HCT116 (cell line): Measurements from ENCODE around the gene TAF5. TPM values are rescaled to one million over a fixed set of nuclear protein-coding genes. Genes with fewer than 3 reads are reported as not detected.
"Not testable (repeated sequence)": the region's sequence is repeated elsewhere in the genome, so short reads cannot be mapped to it uniquely, and the experiment has no call there.

Experiments
- ATAC-seq: fragments of 200-7000 bp; cut with Tn5 transposase; 2 replicates; pipeline ENCODE4 v1.9.1; 2020; ENCODE audit warnings: mild to moderate bottlenecking, moderate library complexity
- BruUV-seq: library from RNA; stranded (reverse); fragments of 400-500 nt; replicated peaks from 2 replicates; lab custom pipeline; 2021; lab: Mats Ljungman, UMichigan
- CTCF ChIA-PET: fragments of 300-600 bp; sonication (Branson Sonifier 250); formaldehyde crosslinking; loops from one replicate; lab custom pipeline; 2021; ENCODE audit warnings: antibody characterized with exemption; lab: Charles Lee
- POLR2A ChIA-PET: fragments of 300-600, 350-600 bp; sonication (Branson Sonifier 250); formaldehyde crosslinking; loops from one replicate; lab custom pipeline; 2021; ENCODE audit warnings: antibody characterized with exemption; lab: Charles Lee
- RAD21 ChIA-PET, 2 experiments: fragments of 300-600 bp; sonication (Branson Sonifier 250); formaldehyde crosslinking; loops; one replicate each; lab custom pipeline; 2023; ENCODE audit warnings: low total read pairs in 2 of 2; ENCODE audit not compliant: uncharacterized antibody in 2 of 2, unreplicated experiment in 2 of 2, low non-redundant PET in 1 of 2; lab: Charles Lee
- DNase-seq: peaks from one replicate; pipeline ENCODE4 v3.0.0-alpha.2; 2010; ENCODE audit warnings: low read depth, low spot score
- H2AFZ ChIP-seq: fragments of 200-600 bp; shearing (Covaris generic), sonication (generic); 2 replicates; pipeline ENCODE4 v1.6.1; 2017; ENCODE audit warnings: low read depth, mixed run types, mixed read lengths, antibody characterized with exemption, low read length; ENCODE audit not compliant: poor library complexity, severe bottlenecking
- H3K27ac ChIP-seq: 2 replicates; pipeline ENCODE4 v1.5.1; 2012; ENCODE audit warnings: low read depth, low read length
- H3K27me3 ChIP-seq: fragments of 200-600 bp; sonication (generic); 2 replicates; pipeline ENCODE4 v1.6.1; 2016; ENCODE audit warnings: mixed run types, low read length, mixed read lengths; ENCODE audit not compliant: insufficient read depth
- H3K36me3 ChIP-seq, 2 experiments: fragments of 200-500 bp in 1 of 2; fragments of 200-600 bp in 1 of 2; sonication (Bioruptor generic) in 1 of 2; sonication (generic) in 1 of 2; 2 replicates each; pipeline versions ENCODE4 v1.5.1 to v1.6.1; 2014 to 2016; ENCODE audit warnings: low read length in 2 of 2, inconsistent platforms in 1 of 2, mixed read lengths in 1 of 2, mixed run types in 1 of 2; ENCODE audit not compliant: insufficient read depth in 2 of 2, control insufficient read depth in 1 of 2
- H3K4me1 ChIP-seq, 2 experiments: fragments of 200-600 bp in 1 of 2; sonication (generic) in 1 of 2; 2 replicates each; pipeline versions ENCODE4 v1.5.1 to v1.6.1; 2012 to 2017; ENCODE audit warnings: low read length in 2 of 2, inconsistent platforms in 1 of 2, mild to moderate bottlenecking in 1 of 2, mixed read lengths in 1 of 2, mixed run types in 1 of 2, moderate library complexity in 1 of 2; ENCODE audit not compliant: insufficient read depth in 2 of 2, control insufficient read depth in 1 of 2
- H3K4me2 ChIP-seq: fragments of 200-600 bp; sonication (generic); 2 replicates; pipeline ENCODE4 v1.6.1; 2017; ENCODE audit warnings: mixed run types, low read length, mixed read lengths
- H3K4me3 ChIP-seq, 2 experiments: fragments of 200-600 bp in 1 of 2; sonication (generic) in 1 of 2; replicated peaks in 1 of 2; 2 replicates each; pipeline ENCODE4 v1.5.1; 2011 to 2016; ENCODE audit warnings: low read length in 2 of 2, control low read depth in 1 of 2, low read depth in 1 of 2, mild to moderate bottlenecking in 1 of 2, mixed read lengths in 1 of 2, mixed run types in 1 of 2
- H3K79me2 ChIP-seq: fragments of 200-600 bp; sonication (generic); 2 replicates; pipeline ENCODE4 v1.6.1; 2017; ENCODE audit warnings: mild to moderate bottlenecking, mixed run types, low read length, moderate library complexity, mixed read lengths; ENCODE audit not compliant: insufficient read depth
- H3K9ac ChIP-seq: fragments of 200-600 bp; sonication (generic); 2 replicates; pipeline ENCODE4 v1.6.1; 2016; ENCODE audit warnings: low read length, mixed read lengths
- H3K9me2 ChIP-seq: fragments of 200-600 bp; sonication (generic), shearing (Covaris generic); 2 replicates; pipeline ENCODE4 v1.6.1; 2017; ENCODE audit warnings: mixed run types, mild to moderate bottlenecking, moderate library complexity; ENCODE audit not compliant: insufficient read depth
- H3K9me3 ChIP-seq, 2 experiments: fragments of 200-500 bp in 1 of 2; fragments of 200-600 bp in 1 of 2; sonication (Bioruptor generic) in 1 of 2; sonication (generic) in 1 of 2; 2 replicates each; pipeline ENCODE4 v1.6.1; 2014 to 2017; ENCODE audit warnings: low read length in 2 of 2, mixed read lengths in 2 of 2, inconsistent platforms in 1 of 2, low read depth in 1 of 2, mild to moderate bottlenecking in 1 of 2, mixed run types in 1 of 2, moderate library complexity in 1 of 2; ENCODE audit not compliant: control insufficient read depth in 1 of 2, insufficient read depth in 1 of 2
- H4K20me1 ChIP-seq: fragments of 200-600 bp; sonication (generic), shearing (Covaris generic); 2 replicates; pipeline ENCODE4 v1.6.1; 2017; ENCODE audit warnings: mixed run types, mild to moderate bottlenecking, moderate library complexity; ENCODE audit not compliant: insufficient read depth
- FOSL1 ChIP-seq: IDR thresholded peaks from 2 replicates; pipeline ENCODE4 v1.6.1; 2012; ENCODE audit warnings: low read depth
- RAD21 ChIP-seq: IDR thresholded peaks from 2 replicates; pipeline ENCODE4 v1.6.1; 2012; ENCODE audit warnings: low read depth, mild to moderate bottlenecking
- intact Hi-C: fragments of 100-400 bp; cut with micrococcal nuclease; formaldehyde crosslinking; loops from 2 replicates; pipeline ENCODE4 v1.10.0; 2022
- total RNA-seq: library from RNA; stranded (reverse); gene quantifications from one replicate; pipeline ENCODE4 v1.2.1, GENCODE V29; 2021; ENCODE audit not compliant: unreplicated experiment
- TF ChIP-seq, protein P1 (sequence below), 3 experiments: fragments of 200-600 bp in 1 of 3; sonication (generic) in 1 of 3; IDR thresholded peaks in 2 of 3; conservative IDR thresholded peaks in 1 of 3; 2 replicates each; pipeline ENCODE4 v1.5.1; 2012 to 2017; ENCODE audit warnings: low read depth in 2 of 3, low read length in 2 of 3, antibody characterized with exemption in 1 of 3, borderline replicate concordance in 1 of 3, control low read depth in 1 of 3, mild to moderate bottlenecking in 1 of 3, mixed read lengths in 1 of 3, mixed run types in 1 of 3, moderate library complexity in 1 of 3; ENCODE audit not compliant: insufficient read depth in 1 of 3

Gene TAF5
- total RNA-seq, 1 experiment from 2014 or later, result 9.2 TPM

GRCh38 chr10:103416436-103417147 is 48.8 kb downstream of the TAF5 start:
- Histone ChIP-seq H3K4me2 (no peak overlapping the region), H2AFZ (no peak overlapping the region), H3K27ac (no peak overlapping the region), H4K20me1 (peaks cover 9% of the 10 kb centered on the region; the same call in 1 of the 2 replicates), H3K79me2 (peaks cover 58% of the 10 kb centered on the region; the same call in 1 of the 2 replicates), H3K4me1 (no peaks in the 10 kb centered on the region), H3K9ac (no peak overlapping the region), H3K27me3 (no peaks in the 10 kb centered on the region), H3K9me2 (no peaks in the 10 kb centered on the region), H3K9me3 (no peaks in the 10 kb centered on the region), H3K36me3 (peaks cover 73 to 91% of the 10 kb centered on the region in 2 experiments), H3K4me3 (no peak overlapping the region)
- no peak for TF ChIP-seq FOSL1
- TF ChIP-seq, protein P1, sequence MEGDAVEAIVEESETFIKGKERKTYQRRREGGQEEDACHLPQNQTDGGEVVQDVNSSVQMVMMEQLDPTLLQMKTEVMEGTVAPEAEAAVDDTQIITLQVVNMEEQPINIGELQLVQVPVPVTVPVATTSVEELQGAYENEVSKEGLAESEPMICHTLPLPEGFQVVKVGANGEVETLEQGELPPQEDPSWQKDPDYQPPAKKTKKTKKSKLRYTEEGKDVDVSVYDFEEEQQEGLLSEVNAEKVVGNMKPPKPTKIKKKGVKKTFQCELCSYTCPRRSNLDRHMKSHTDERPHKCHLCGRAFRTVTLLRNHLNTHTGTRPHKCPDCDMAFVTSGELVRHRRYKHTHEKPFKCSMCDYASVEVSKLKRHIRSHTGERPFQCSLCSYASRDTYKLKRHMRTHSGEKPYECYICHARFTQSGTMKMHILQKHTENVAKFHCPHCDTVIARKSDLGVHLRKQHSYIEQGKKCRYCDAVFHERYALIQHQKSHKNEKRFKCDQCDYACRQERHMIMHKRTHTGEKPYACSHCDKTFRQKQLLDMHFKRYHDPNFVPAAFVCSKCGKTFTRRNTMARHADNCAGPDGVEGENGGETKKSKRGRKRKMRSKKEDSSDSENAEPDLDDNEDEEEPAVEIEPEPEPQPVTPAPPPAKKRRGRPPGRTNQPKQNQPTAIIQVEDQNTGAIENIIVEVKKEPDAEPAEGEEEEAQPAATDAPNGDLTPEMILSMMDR (IDR thresholded peaks at IDR 0.05 in 2 of 3, conservative IDR thresholded peaks at IDR 0.05 in 1 of 3; ENCODE audit: borderline replicate concordance in 1 of 3, insufficient read depth in 1 of 3, low read depth in 2 of 3, low read length in 2 of 3), result peak; percentile 57 to 93 (median 77)
- peak; percentile 92 for TF ChIP-seq RAD21
- ChIA-PET CTCF (interaction anchor here (1.0 to 2.3 kb wide), 6 partner anchors 9 to 176 kb away, joined by 3 to 9 read pairs (median 6); no protein-coding TSS in a partner anchor), RAD21 (no interaction called here), POLR2A (interaction anchor here (1.0 kb wide), 1 partner anchor 69 kb away, joined by 3 read pairs; no protein-coding TSS in a partner anchor)
- ATAC-seq, result peak; percentile 80
- peak; percentile 58 for DNase-seq
- no TSS peak for BruUV-seq
- intact Hi-C loops, result loop anchor here (1.0 to 2.0 kb wide), 5 partner anchors 66 to 270 kb away; no protein-coding TSS in a partner anchor

GRCh38 chr10:103417148-103417469 is 49.3 kb downstream of the TAF5 start:
- BruUV-seq, H3K4me1 ChIP-seq, H2AFZ ChIP-seq, H3K27me3 ChIP-seq, DNase-seq, H3K9me2 ChIP-seq, H3K9ac ChIP-seq, H3K4me3 ChIP-seq, ATAC-seq, RAD21 ChIA-PET, H4K20me1 ChIP-seq, H3K4me2 ChIP-seq, H3K9me3 ChIP-seq, H3K27ac ChIP-seq: not testable (repeated sequence)
- ChIA-PET POLR2A (interaction anchor here (1.0 kb wide), 1 partner anchor 68 kb away, joined by 3 read pairs; no protein-coding TSS in a partner anchor), CTCF (interaction anchor here (1.0 to 2.3 kb wide), 5 partner anchors 10 to 176 kb away, joined by 3 to 7 read pairs (median 4); no protein-coding TSS in a partner anchor)
- intact Hi-C loops, result loop anchor here (1.0 to 2.0 kb wide), 2 partner anchors 65 to 270 kb away; no protein-coding TSS in a partner anchor
- peaks cover 69 to 90% of the 10 kb centered on the region in 2 experiments for H3K36me3 ChIP-seq
- H3K79me2 ChIP-seq, result peaks cover 58% of the 10 kb centered on the region; the same call in 1 of the 2 replicates
